Measurements from ENCODE around the gene TTC7B. TPM values are rescaled to one million over a fixed set of nuclear protein-coding genes. Genes with fewer than 3 reads are reported as not detected.

The TTC7B gene
- total RNA-seq, 2 experiments from 2014 or later: 1.2 to 1.3 TPM

GRCh38 chr14:90491221-90491885, 324.9 kb downstream of the TTC7B start:
- intact Hi-C loops (cut with DNase I, micrococcal nuclease): no loop called here

DNA sequence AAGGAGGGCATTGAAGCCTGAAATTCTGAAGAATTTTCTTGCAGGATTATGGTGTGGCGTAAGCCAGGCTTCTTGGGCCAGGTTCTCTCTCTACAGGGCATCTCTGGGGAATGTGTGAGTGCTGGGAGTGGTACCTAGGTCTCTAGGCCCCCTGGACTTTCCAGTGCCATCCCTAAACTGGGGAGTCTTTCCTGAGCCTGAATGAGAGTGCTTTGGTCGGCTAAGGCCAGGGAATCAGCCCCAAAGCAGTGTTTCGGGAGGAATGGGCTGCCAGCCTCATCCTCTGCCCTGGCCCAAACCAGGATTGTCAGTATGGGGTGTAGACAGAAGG, 325.5 kb downstream of the TTC7B start:
- ATAC-seq (ENCODE audit: poor library complexity) (no peak), DNase-seq (no peak)
- peaks cover 0 to 5% of the 10 kb centered on the region in 2 experiments for H3K9me3 ChIP-seq (ENCODE audit: control insufficient read depth in 1 of 2, insufficient read depth in 1 of 2, low read length in 2 of 2)
- H3K36me3 ChIP-seq (ENCODE audit: insufficient read depth, low read length): no peaks in the 10 kb centered on the region
- no peak overlapping the region for H3K27ac ChIP-seq (ENCODE audit: low read depth in 1 of 2, low read length in 2 of 2)
- Mint-ChIP-seq H3K4me3 (no peak overlapping the region), H3K4me1 (ENCODE audit: low read depth) (no peaks in the 10 kb centered on the region), H3K9me3 (peaks cover 8% of the 10 kb centered on the region), H3K36me3 (ENCODE audit: low read depth) (no peaks in the 10 kb centered on the region), H3K27ac (no peak overlapping the region), H3K27me3 (peaks cover 10% of the 10 kb centered on the region)
- ChIA-PET CTCF (no interaction called here), POLR2A (no interaction called here)
- no peak for TF ChIP-seq CTCF (IDR thresholded peaks at IDR 0.05)
- intact Hi-C loops (cut with DNase I, micrococcal nuclease): no loop called here
- no peak overlapping the region for H3K4me3 ChIP-seq (ENCODE audit: low read length)
- no peaks in the 10 kb centered on the region for H3K27me3 ChIP-seq (ENCODE audit: control insufficient read depth in 1 of 2, insufficient read depth in 2 of 2, low read length in 2 of 2)
- no peaks in the 10 kb centered on the region for H3K4me1 ChIP-seq (ENCODE audit: insufficient read depth, low read length)

More at GRCh38 chr14:90491221-90491885, 324.9 kb downstream of the TTC7B start:
- CTCF ChIA-PET: no interaction called here
- Histone ChIP-seq H3K27me3 (ENCODE audit: control insufficient read depth in 1 of 2, insufficient read depth in 2 of 2, low read length in 2 of 2) (no peaks in the 10 kb centered on the region), H3K27ac (ENCODE audit: low read depth in 1 of 2, low read length in 2 of 2) (no peak overlapping the region), H3K4me1 (ENCODE audit: insufficient read depth, low read length) (no peaks in the 10 kb centered on the region), H3K36me3 (ENCODE audit: insufficient read depth, low read length) (no peaks in the 10 kb centered on the region), H3K4me3 (ENCODE audit: low read length) (no peak overlapping the region), H3K9me3 (ENCODE audit: control insufficient read depth in 1 of 2, insufficient read depth in 1 of 2, low read length in 2 of 2) (peaks cover 0 to 11% of the 10 kb centered on the region in 2 experiments)
- Mint-ChIP-seq H3K4me3 (no peak overlapping the region), H3K27ac (no peak overlapping the region), H3K4me1 (ENCODE audit: low read depth) (no peaks in the 10 kb centered on the region), H3K36me3 (ENCODE audit: low read depth) (no peaks in the 10 kb centered on the region), H3K9me3 (peaks cover 8% of the 10 kb centered on the region), H3K27me3 (peaks cover 10% of the 10 kb centered on the region)
- TF ChIP-seq CTCF (IDR thresholded peaks at IDR 0.05): no peak
- POLR2A ChIA-PET: no interaction called here
- ATAC-seq (ENCODE audit: poor library complexity) (no peak), DNase-seq (no peak)

DNA sequence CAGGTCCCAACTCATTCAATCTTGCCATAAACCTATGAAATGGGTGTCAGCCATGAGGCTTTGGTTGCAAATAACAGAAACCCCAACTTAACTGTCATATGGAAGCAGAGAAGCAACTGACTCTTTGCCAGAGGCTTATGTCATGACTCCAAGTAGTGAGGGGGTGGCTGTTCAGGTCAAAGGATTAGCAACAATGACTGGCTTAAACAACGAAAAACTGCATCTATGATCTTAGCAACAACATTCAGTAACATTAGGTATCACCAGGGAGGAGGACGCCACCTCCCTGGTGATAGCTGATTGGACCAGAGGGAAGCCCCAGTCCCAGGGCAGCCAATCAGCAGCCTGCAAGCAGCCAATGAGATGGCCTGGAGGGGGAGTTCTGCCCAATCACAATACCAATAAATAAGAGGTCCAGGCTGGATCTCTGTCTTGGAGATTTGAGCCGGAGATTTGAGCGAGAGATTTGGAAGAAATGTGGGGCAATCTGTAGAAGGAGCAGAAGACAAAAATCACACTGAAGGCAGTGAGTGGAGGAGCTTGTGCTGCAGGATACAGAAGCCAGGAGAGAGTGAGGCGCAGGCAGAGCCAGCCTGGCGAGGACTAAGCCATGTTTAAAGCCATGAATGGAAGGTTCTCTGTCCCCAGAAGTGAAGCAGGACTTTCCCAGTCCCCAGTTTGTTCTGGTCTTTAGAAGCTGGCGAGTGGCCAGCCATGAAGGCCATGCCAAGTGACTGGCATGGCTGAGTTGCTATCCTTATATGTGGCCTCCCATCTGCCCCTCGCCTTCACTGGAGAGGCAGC, 326.1 kb downstream of the TTC7B start:
- DNase-seq (no peak), ATAC-seq (ENCODE audit: poor library complexity) (no peak)
- ChIA-PET CTCF (no interaction called here), POLR2A (no interaction called here)
- H3K4me1 Mint-ChIP-seq (ENCODE audit: low read depth): no peaks in the 10 kb centered on the region
- H3K27me3 ChIP-seq (ENCODE audit: control insufficient read depth in 1 of 2, insufficient read depth in 2 of 2, low read length in 2 of 2): no peaks in the 10 kb centered on the region
- H3K27ac Mint-ChIP-seq: no peak overlapping the region
- intact Hi-C loops (cut with DNase I, micrococcal nuclease): no loop called here
- peaks cover 6% of the 10 kb centered on the region for H3K27me3 Mint-ChIP-seq
- no peak overlapping the region for H3K27ac ChIP-seq (ENCODE audit: low read depth in 1 of 2, low read length in 2 of 2)
- H3K4me3 ChIP-seq (ENCODE audit: low read length): no peak overlapping the region
- TF ChIP-seq CTCF (IDR thresholded peaks at IDR 0.05): no peak
- H3K9me3 ChIP-seq (ENCODE audit: control insufficient read depth in 1 of 2, insufficient read depth in 1 of 2, low read length in 2 of 2): no peaks in the 10 kb centered on the region
- H3K4me3 Mint-ChIP-seq: no peak overlapping the region
- H3K4me1 ChIP-seq (ENCODE audit: insufficient read depth, low read length): no peaks in the 10 kb centered on the region
- H3K36me3 Mint-ChIP-seq (ENCODE audit: low read depth): no peaks in the 10 kb centered on the region
- peaks cover 5% of the 10 kb centered on the region for H3K9me3 Mint-ChIP-seq
- H3K36me3 ChIP-seq (ENCODE audit: insufficient read depth, low read length): no peaks in the 10 kb centered on the region

Data from CD4-positive, alpha-beta T cell (primary cell).